SW 1271 (cell line): Measurements from ENCODE around the gene TRIOBP.
"Not testable (repeated sequence)": the region's sequence is repeated elsewhere in the genome, so short reads cannot be mapped to it uniquely, and the experiment has no call there.

Experiments used
- DNase-seq, 2 experiments: peaks; one replicate each; lab custom pipeline; 2025; lab: John Stamatoyannopoulos, UW

TRIOBP gene

GRCh38 chr22:37775785-37776638 lies 79.2 kb downstream of the TRIOBP start:
- no peak for DNase-seq

DNA sequence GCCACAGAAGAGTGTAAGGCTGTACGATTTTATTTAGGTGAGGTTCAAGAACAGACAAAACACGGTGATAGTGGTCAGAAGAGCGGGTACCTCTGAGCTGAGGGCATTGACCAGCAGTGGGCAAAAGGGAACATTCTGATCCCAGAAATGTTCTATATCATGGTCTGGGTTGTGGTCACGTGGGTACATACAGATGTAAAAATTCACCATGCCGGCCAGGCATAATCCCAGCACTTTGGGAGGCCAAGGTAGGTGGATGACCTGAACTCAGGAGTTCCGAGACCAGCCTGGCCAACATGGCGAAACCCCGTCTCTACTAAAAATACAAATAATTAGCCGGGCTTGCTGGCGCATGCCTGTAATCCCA lies 79.8 kb downstream of the TRIOBP start:
- no peak for DNase-seq

GRCh38 chr22:37777122-37777687 lies 80.4 kb downstream of the TRIOBP start:
- peak in 1 of 2 experiments; percentile 31 for DNase-seq

GRCh38 chr22:37778370-37779009 lies 81.6 kb downstream of the TRIOBP start:
- no peak for DNase-seq

GRCh38 chr22:37781434-37782059 lies 84.7 kb downstream of the TRIOBP start:
- no peak for DNase-seq

- no peak for DNase-seq
Observed at GRCh38 chr22:37782340-37783168, 85.7 kb downstream of the TRIOBP start.

DNA sequence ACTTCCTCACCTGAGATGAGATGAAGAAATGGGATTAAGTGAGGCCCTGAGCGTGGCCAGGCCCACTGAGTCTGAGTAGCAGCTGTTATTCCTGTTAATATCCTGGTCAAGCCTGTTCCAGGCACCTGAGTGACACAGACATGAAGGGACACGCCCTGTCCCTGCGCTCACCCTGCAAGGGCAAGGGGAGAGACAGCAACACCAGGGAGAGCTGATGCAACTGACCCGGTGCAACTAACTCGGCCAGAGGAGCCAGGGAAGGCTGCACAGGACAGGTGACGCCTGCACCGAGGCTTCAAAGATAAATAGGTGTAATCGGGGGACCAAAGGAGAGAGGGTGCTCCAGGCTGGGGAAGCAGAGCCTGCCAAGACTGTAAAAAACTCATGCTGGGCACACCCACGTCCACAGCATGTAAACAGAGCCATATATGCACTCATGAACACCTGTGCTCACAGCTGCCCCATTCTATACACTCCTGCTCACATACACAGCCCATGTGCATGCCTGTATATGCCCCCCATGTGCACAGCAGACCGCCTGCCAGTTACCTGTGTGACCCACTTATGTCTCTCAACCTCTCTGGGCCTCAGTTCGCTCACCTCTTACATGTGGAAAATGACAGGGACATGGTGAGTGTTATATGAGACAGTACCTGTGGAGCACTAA lies 88.1 kb downstream of the TRIOBP start:
- DNase-seq = no peak

- DNase-seq = no peak
Observed at GRCh38 chr22:37790234-37790633, 93.4 kb downstream of the TRIOBP start.

DNA sequence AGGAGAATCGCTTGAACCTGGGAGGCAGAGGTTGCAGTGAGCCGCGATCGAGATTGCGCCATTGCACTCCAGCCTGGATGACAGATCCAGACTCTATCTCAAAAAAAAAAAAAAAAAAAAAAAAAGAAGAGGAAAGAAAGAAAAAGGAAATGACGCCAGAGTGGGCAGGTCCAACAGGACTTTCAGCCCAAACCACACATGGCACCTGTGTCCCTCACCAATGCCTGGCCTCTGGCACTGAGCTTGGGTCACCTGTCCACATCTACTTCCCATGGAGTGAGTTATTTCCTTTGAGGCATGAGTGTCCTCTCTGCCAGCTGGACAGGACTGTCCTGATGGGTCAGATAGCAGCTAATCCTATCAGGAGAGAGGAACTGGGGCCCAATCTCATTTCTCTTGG lies 95.6 kb downstream of the TRIOBP start:
- DNase-seq = no peak

GRCh38 chr22:37794376-37794775 lies 97.5 kb downstream of the TRIOBP start:
- DNase-seq = no peak

DNA sequence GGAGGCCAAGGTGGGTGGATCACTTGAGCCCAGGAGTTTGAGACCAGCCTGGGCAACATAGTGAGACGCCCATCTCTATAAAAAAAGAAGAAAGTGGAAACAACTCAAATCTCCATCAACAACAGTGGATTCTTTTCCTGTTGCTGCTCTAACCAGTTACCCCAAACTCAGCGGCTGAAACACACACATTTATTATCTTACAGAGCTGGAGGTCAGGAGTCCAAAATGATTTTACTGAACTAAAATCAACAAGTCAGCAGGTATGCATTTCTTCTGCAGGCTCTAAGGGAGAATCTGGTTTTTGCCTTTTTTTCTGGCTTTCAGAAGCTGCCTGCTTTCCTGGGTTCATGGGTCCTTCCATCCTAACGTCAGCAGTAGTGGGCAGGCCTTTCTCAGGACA lies 99.2 kb downstream of the TRIOBP start:
- DNase-seq = no peak

DNA sequence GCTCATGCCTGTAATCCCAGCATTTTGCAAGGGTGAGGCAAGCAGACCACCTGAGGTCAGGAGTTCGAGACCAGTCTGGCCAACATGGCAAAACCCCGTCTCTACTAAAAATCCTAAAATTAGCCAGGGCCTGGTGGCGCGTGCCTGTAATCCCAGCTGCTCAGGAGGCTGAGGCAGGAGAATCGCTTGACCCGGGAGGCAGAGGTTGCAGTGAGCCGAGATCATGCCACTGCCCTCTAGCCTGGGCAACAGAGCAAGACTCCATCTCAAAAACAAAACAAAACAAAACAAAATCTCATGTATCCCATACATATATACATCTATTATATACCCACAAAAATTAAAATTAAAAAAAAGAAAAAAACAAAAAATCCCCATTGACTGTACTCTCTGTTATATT lies 100.4 kb downstream of the TRIOBP start:
- not testable (repeated sequence) for DNase-seq

DNA sequence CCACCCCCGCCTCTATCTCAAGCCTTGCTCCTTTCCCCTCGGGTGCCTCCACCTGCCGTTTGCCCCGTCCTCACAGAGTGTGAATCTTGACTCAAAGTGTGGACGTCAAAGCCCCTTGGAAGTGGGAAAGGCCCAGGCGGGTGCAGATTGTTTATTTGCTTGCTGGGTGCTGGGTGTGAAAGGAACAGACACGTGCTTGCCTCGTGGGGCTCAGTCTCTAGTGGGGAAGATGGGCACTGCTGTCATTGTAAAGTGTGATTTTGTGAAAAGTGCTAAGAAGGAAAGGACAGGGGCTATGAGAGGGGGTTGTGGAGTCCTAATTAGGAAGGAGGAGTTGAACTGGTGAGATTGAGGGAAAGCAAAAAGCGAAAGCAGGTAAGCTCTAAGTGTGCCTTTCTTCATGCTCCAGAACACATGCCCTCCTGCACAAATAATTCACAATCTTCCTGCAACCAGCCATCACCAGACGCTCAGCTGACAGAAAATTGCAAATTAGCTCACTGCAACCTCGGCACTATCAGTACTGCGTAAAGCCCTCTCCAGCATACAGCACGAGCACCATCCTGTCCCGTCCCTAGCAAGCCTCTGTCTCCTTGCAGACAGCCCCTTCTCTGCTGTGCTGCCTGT lies 101.1 kb downstream of the TRIOBP start:
- no peak for DNase-seq

GRCh38 chr22:37799979-37800378 lies 103.1 kb downstream of the TRIOBP start:
- not testable (repeated sequence) for DNase-seq

DNA sequence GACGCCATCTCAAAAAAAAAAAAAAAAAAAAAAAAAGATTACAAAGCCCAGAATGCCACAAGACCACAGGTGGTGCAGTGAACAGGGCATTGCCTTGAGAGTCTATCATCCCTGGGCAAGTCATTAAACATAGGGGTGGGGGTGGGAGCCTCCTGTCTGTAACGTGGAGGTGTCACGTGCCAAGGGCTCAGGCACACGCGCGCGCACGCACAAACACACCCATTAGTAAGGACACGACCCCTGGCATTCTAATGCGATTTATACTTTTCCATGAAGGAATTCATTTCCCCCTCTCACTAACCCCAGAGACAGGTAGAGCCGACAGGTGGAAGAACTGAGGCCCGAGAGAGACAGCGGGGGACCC lies 105.1 kb downstream of the TRIOBP start:
- DNase-seq = no peak

DNA sequence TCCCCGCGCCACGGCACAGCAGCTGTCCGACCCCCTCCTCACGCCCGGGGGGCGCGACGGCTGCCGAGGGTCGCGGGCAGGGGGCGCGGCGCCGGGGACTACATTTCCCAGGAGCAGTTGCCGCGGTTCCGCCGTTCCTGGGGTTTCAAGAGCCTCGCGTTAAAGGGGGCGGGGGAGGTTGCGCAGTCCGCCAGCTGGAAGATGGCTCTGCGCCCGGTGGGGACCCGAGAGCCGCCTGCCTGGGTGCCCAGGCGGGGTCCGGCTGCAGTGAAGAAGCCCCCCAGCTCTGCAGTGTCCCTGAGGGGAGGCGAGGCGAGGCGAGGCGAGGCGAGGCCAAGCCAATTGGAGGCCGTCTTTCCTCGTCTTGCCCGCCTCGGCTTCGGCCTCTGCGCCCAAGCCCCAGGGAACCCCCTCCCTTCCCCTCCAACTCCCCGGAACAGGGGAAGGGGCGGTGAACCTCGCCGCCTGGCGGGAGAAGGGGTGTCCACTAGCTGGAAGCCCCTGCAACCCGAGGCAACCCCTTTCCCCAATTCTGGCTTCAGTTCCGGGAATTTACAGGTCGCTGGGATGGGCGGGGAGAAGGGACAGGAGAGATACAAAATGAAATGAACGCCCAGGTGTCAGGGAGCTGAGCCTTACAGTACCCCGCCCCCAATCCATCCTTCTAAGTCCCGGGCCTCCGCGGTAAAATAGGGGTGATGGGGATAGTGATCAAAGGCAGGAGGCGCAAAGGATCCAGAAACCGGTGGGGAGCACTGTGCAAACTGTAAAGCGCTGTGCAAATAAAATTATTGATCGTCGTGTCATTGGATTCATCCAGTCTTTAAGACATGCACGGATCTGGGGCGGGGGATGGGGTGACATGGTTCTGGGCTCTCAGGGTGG lies 105.7 kb downstream of the TRIOBP start:
- peak in 1 of 2 experiments; percentile 11 for DNase-seq

- no peak for DNase-seq
Observed at GRCh38 chr22:37803195-37803638, 106.4 kb downstream of the TRIOBP start.

DNA sequence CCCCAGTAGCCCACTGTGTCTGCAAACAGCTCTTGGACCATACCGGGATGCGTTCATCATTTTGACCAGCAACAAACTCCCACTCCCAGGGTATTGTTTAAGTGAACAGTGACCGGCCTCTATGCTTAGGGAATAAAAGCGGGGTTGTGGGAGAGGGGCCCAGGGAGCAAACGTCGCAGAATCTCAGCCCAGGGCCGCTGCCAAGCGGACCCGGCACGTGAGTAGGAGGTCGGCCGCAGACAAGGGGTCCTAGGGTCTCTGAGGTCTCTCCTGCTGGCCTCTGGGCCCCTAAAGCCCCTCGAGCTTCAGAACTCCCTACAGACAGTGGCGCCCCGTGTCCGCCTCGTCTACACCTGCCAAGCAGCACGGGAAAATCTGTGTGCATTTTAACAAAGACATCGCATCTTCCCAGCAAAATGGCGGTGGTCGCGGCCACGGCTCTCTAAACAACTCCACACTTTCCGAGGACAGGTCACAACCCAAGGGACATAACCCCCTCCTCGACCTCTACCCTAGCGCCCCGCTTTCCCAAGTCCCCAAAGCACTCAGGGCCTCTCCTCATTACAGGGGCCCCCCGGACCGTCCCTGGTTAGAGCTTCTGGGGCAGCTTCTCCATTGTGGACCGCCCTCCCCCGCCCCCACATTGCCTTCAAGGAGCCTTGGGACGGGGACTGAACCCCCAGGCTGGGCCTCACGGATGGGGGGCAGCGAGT lies 106.9 kb downstream of the TRIOBP start:
- no peak for DNase-seq

- DNase-seq = no peak
Observed at GRCh38 chr22:37804352-37804880, 107.6 kb downstream of the TRIOBP start.
